Stomach (tissue), 4 donors: ENCODE measurements around the gene KLHL29.

Source experiments
- CTCF ChIP-seq, 7 experiments: fragments of 450-650 bp in 4 of 7; fragments of 200-600 bp in 3 of 7; sonication (generic) in 3 of 7; IDR thresholded peaks; one replicate each; pipeline ENCODE4 v1.5.1; 2016 to 2019; ENCODE audit warnings: antibody characterized with exemption in 7 of 7, control low read depth in 2 of 7, mild to moderate bottlenecking in 1 of 7
- POLR2A ChIP-seq, 4 donors: fragments of 450-650 bp; IDR thresholded peaks; one replicate each; pipeline ENCODE4 v1.6.1; 2016; ENCODE audit warnings: antibody characterized with exemption in 4 of 4, control low read depth in 2 of 4, mild to moderate bottlenecking in 1 of 4, moderate library complexity in 1 of 4

GRCh38 chr2:23528690-23529089 is 143.7 kb downstream of the KLHL29 start:
- TF ChIP-seq POLR2A (IDR thresholded peaks at IDR 0.05) (no peak), CTCF (IDR thresholded peaks at IDR 0.05) (no peak)
